SK-N-SH (cell line): ENCODE measurements around the gene WDTC1.
"Not testable (repeated sequence)": the region's sequence is repeated elsewhere in the genome, so short reads cannot be mapped to it uniquely, and the experiment has no call there.

ENCODE experiments used
- EP300 ChIP-seq, 2 experiments: IDR thresholded peaks; 2 replicates each; pipeline versions ENCODE4 v1.4.0 to v1.6.1; 2012; ENCODE audit warnings: borderline replicate concordance in 1 of 2, low read depth in 1 of 2, low read length in 1 of 2
- EZH2phosphoT487 ChIP-seq: fragments of 200-600 bp; sonication (generic); IDR thresholded peaks from 2 replicates; pipeline ENCODE4 v1.6.1; 2017; ENCODE audit warnings: low read depth, mixed run types, mild to moderate bottlenecking, antibody characterized with exemption, moderate library complexity, borderline replicate concordance
- MXI1 ChIP-seq: IDR thresholded peaks from 2 replicates; pipeline ENCODE4 v1.6.1; 2012; ENCODE audit warnings: mild to moderate bottlenecking, low read depth, low read length, improper control_type of control experiment
- SMC3 ChIP-seq: IDR thresholded peaks from 2 replicates; pipeline ENCODE4 v1.6.1; 2012; ENCODE audit warnings: low read depth, low read length, improper control_type of control experiment
- TAF1 ChIP-seq: IDR thresholded peaks from 2 replicates; pipeline ENCODE4 v1.6.1; 2012; ENCODE audit warnings: low read depth, mild to moderate bottlenecking, low read length, moderate library complexity, borderline replicate concordance
- YY1 ChIP-seq: IDR thresholded peaks from 2 replicates; pipeline ENCODE4 v1.4.0; 2012; ENCODE audit warnings: low read depth, mild to moderate bottlenecking
- TF ChIP-seq, protein P1 (sequence below): fragments of 200-600 bp; sonication (generic); IDR thresholded peaks from 2 replicates; pipeline ENCODE4 v1.6.1; 2017; ENCODE audit warnings: antibody characterized with exemption, mild to moderate bottlenecking, moderate library complexity
- TF ChIP-seq, protein P2 (sequence below): IDR thresholded peaks from 2 replicates; pipeline ENCODE4 v1.6.1; 2012; ENCODE audit warnings: mild to moderate bottlenecking, low read depth, low read length, moderate library complexity
- TF ChIP-seq, protein P3 (sequence below): IDR thresholded peaks from 2 replicates; pipeline ENCODE4 v1.4.0; 2012; ENCODE audit warnings: low read depth, borderline replicate concordance
- TF ChIP-seq, protein P4 (sequence below): IDR thresholded peaks from 2 replicates; pipeline ENCODE4; 2012
- TF ChIP-seq, protein P5 (sequence below): fragments of 150-350 bp; IDR thresholded peaks from 2 replicates; pipeline ENCODE4 v1.6.1; 2017; ENCODE audit warnings: antibody characterized with exemption, low read length, low read depth, borderline replicate concordance

DNA sequence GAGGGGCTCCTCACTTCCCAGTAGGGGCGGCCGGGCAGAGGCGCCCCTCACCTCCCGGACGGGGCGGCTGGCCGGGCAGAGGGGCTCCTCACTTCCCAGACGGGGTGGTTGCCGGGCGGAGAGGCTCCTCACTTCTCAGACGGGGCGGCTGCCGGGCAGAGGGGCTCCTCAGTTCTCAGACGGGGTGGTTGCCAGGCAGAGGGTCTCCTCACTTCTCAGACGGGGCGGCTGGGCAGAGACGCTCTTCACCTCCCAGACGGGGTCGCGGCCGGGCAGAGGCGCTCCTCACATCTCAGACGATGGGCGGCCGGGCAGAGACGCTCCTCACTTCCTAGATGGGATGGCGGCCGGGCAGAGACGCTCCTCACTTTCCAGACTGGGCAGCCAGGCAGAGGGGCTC, 54.7 kb downstream of the WDTC1 start:
- TF ChIP-seq, protein P1, sequence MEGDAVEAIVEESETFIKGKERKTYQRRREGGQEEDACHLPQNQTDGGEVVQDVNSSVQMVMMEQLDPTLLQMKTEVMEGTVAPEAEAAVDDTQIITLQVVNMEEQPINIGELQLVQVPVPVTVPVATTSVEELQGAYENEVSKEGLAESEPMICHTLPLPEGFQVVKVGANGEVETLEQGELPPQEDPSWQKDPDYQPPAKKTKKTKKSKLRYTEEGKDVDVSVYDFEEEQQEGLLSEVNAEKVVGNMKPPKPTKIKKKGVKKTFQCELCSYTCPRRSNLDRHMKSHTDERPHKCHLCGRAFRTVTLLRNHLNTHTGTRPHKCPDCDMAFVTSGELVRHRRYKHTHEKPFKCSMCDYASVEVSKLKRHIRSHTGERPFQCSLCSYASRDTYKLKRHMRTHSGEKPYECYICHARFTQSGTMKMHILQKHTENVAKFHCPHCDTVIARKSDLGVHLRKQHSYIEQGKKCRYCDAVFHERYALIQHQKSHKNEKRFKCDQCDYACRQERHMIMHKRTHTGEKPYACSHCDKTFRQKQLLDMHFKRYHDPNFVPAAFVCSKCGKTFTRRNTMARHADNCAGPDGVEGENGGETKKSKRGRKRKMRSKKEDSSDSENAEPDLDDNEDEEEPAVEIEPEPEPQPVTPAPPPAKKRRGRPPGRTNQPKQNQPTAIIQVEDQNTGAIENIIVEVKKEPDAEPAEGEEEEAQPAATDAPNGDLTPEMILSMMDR: not testable (repeated sequence)
- TF ChIP-seq, protein P2, sequence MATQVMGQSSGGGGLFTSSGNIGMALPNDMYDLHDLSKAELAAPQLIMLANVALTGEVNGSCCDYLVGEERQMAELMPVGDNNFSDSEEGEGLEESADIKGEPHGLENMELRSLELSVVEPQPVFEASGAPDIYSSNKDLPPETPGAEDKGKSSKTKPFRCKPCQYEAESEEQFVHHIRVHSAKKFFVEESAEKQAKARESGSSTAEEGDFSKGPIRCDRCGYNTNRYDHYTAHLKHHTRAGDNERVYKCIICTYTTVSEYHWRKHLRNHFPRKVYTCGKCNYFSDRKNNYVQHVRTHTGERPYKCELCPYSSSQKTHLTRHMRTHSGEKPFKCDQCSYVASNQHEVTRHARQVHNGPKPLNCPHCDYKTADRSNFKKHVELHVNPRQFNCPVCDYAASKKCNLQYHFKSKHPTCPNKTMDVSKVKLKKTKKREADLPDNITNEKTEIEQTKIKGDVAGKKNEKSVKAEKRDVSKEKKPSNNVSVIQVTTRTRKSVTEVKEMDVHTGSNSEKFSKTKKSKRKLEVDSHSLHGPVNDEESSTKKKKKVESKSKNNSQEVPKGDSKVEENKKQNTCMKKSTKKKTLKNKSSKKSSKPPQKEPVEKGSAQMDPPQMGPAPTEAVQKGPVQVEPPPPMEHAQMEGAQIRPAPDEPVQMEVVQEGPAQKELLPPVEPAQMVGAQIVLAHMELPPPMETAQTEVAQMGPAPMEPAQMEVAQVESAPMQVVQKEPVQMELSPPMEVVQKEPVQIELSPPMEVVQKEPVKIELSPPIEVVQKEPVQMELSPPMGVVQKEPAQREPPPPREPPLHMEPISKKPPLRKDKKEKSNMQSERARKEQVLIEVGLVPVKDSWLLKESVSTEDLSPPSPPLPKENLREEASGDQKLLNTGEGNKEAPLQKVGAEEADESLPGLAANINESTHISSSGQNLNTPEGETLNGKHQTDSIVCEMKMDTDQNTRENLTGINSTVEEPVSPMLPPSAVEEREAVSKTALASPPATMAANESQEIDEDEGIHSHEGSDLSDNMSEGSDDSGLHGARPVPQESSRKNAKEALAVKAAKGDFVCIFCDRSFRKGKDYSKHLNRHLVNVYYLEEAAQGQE: not testable (repeated sequence)
- not testable (repeated sequence) for TF ChIP-seq YY1; EZH2phosphoT487; MXI1; SMC3; TAF1; EP300 (IDR thresholded peaks at IDR 0.05; ENCODE audit: borderline replicate concordance in 1 of 2, low read depth in 1 of 2, low read length in 1 of 2)
- TF ChIP-seq, protein P3, sequence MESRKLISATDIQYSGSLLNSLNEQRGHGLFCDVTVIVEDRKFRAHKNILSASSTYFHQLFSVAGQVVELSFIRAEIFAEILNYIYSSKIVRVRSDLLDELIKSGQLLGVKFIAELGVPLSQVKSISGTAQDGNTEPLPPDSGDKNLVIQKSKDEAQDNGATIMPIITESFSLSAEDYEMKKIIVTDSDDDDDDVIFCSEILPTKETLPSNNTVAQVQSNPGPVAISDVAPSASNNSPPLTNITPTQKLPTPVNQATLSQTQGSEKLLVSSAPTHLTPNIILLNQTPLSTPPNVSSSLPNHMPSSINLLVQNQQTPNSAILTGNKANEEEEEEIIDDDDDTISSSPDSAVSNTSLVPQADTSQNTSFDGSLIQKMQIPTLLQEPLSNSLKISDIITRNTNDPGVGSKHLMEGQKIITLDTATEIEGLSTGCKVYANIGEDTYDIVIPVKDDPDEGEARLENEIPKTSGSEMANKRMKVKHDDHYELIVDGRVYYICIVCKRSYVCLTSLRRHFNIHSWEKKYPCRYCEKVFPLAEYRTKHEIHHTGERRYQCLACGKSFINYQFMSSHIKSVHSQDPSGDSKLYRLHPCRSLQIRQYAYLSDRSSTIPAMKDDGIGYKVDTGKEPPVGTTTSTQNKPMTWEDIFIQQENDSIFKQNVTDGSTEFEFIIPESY: not testable (repeated sequence)
- TF ChIP-seq, protein P4, sequence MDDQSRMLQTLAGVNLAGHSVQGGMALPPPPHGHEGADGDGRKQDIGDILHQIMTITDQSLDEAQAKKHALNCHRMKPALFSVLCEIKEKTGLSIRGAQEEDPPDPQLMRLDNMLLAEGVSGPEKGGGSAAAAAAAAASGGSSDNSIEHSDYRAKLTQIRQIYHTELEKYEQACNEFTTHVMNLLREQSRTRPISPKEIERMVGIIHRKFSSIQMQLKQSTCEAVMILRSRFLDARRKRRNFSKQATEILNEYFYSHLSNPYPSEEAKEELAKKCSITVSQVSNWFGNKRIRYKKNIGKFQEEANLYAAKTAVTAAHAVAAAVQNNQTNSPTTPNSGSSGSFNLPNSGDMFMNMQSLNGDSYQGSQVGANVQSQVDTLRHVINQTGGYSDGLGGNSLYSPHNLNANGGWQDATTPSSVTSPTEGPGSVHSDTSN: not testable (repeated sequence)
- TF ChIP-seq, protein P5, sequence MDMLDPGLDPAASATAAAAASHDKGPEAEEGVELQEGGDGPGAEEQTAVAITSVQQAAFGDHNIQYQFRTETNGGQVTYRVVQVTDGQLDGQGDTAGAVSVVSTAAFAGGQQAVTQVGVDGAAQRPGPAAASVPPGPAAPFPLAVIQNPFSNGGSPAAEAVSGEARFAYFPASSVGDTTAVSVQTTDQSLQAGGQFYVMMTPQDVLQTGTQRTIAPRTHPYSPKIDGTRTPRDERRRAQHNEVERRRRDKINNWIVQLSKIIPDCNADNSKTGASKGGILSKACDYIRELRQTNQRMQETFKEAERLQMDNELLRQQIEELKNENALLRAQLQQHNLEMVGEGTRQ: not testable (repeated sequence)
